GM12892 (cell line): ENCODE data around the gene GRK6.

Experiments
- DNase-seq: peaks from one replicate; pipeline ENCODE4 v3.0.0; 2011; ENCODE audit not compliant: insufficient read length
- FAIRE-seq: peaks from 2 replicates; lab custom pipeline; 2011; peaks lifted over from hg19 to GRCh38; lab: Jason Lieb, UNC
- POLR2A ChIP-seq: IDR thresholded peaks from 2 replicates; pipeline ENCODE4 v1.6.1; 2011; ENCODE audit warnings: low read depth, low read length, control low read depth
- POLR2AphosphoS5 ChIP-seq: IDR thresholded peaks from 2 replicates; pipeline ENCODE4 v1.6.1; 2011; ENCODE audit warnings: low read depth, low read length, control low read depth
- TAF1 ChIP-seq: IDR thresholded peaks from 2 replicates; pipeline ENCODE4 v1.6.1; 2011; ENCODE audit warnings: low read depth, mild to moderate bottlenecking, control low read depth, low read length, borderline replicate concordance

The GRK6 gene

DNA sequence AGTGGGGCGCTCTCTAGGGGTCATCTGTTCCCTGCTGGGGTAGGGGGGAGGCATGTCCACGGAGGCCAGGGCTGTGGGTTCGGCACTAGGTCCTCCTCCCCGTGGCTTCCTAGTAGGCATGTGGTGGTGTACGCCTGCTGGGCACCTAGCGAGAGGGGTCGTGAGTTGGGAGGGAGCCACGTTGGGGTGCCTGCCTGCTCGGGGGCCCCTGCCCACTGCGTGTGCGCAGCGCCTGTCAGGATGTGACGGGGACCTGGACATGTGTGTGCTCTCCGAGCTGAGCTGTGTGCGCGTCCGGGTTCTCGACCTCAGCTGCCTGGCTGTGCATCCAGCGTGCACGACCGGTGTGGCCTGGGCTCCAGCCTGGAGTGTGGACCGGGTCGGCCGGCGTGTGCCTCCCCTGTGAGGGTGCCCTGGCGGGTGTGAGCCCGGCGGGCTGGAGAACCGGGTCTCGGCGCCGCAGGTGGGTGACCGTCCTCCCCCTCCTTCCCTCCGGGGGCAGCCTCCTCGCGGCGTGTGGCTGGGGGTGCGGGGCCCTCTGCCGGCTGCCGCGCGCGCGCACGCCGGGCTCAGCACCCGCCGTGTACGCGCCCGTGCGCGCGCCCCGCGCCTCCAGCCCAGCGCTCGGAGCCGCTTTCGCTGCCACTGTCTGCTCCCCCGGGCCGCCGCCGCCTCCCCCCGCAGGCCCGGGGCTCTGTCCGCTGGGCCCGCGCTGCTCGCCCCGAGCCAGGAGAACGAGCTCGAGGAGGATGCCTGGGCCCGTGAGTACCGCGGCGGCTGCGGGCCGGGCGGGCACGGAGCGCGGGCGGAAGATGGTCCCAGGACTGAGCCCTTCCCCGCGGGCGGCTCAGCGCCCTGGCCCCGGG, 20.0 kb downstream of the GRK6 start, which contains the start of gene PRR7:
Gene PRR7, plus strand, starts transcription at position 615 of the 866 bp plus-strand sequence. CDS start 8,254 bp downstream, outside the sequence.
- DNase-seq, result peak; percentile 94

DNA sequence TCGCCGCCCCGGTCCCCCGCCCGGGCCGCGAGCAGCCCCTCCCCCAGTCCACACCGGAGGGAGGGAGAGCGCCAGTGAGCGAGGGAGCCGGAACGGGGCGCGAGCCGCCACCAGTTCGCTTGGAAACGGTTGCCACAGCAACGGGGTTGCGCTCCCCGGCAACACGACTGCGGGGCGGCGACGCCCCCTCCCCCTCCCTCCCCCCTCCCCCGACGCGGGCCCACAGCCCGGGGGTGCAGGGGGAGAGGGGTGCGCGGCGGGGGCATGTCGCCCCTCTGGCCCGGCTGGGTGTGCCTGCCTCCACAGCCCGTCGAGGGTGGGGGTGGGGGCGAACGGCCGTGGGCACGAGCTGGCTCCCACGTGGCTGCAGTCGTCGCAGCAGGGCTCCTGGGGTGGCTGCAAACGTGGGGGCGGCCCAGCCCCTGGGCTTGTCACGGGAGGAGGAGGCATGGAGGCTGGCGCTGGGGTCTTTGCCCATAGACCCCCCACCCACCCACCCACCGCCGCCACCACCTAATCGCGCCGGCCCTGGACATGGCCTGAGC, 20.7 kb downstream of the GRK6 start:
- DNase-seq (peak; percentile 83), FAIRE-seq (no peak)
- TF ChIP-seq POLR2AphosphoS5 (no peak), TAF1 (no peak), POLR2A (no peak)

More for the DNA sequence above, 20.0 kb downstream of the GRK6 start, which contains the start of gene PRR7:
- TF ChIP-seq TAF1, result no peak
- TF ChIP-seq POLR2A, result peak; percentile 86
- TF ChIP-seq POLR2AphosphoS5, result peak; percentile 93
- FAIRE-seq, result peak; percentile 97

DNA sequence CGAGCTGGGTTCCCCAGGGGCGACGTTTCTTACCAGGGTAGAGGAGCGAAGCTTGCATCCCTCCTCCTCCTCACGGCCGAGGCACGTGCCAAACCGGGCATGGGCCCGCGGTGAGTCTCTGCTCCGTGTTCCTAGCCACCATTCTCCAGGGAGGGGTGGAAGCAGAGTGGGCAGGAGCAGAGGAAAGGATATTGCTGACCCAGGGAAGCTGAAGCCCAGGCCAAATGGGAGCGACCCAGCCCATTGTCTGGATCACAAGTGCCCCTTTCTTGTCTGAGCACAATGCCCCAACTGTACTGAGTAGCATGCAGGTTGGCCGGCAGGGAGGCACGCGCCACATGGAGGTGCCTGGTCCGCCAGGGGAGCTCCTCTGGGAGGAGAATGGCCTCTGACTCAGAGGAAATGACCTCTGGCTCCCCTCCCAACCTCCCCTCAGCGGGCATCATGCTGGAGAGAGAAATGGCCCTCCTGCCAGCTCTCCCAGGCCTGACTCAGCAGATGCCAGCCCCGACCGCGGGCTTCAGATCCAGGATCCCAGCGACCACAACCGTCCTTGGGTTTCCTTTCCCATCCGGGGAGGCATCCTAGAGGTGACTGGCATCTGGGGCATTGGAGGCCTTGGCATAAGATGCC, 21.3 kb downstream of the GRK6 start:
- FAIRE-seq, result no peak

DNA sequence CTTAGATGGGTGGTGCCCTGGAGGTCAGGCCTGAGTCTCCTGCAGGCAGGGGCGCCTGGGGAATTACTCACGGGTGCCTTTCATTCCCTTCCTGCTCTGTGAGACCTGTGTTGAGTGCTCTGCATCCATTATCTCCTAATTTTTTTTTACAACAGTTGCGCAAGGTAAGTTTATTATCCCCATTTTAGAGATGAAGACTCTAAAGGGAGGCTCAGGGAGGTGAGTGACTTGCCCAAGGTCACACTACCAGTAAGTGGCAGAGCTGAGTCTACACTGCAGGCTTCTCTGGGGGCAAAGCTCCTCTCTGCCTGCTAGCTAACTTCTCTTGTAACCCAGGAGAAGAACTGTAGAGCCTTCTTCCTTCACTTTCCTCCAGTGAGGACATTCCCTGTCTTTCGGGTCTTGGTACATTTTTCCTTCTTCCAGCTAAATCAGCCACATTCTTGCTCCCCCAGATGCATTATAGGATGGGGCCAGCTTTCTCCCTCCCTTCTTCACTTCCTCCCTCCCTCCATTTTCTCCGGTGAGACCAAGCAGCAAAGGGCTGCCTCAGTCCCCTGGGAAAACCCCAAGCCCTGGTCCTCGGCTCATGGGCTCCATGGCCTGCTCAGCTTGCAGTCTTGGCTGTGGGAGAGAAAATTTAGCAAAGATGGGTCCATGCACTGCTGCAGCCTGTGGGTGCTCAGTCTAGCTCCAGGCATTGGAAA, 21.9 kb downstream of the GRK6 start:
- TF ChIP-seq POLR2AphosphoS5 (no peak), TAF1 (no peak), POLR2A (no peak)
- FAIRE-seq (peak; percentile 54), DNase-seq (no peak)

More for the DNA sequence above, 21.3 kb downstream of the GRK6 start:
- no peak for DNase-seq
- no peak; the same call in 1 of the 2 replicates for TF ChIP-seq POLR2A
- TF ChIP-seq POLR2AphosphoS5, result no peak
- no peak for TF ChIP-seq TAF1

DNA sequence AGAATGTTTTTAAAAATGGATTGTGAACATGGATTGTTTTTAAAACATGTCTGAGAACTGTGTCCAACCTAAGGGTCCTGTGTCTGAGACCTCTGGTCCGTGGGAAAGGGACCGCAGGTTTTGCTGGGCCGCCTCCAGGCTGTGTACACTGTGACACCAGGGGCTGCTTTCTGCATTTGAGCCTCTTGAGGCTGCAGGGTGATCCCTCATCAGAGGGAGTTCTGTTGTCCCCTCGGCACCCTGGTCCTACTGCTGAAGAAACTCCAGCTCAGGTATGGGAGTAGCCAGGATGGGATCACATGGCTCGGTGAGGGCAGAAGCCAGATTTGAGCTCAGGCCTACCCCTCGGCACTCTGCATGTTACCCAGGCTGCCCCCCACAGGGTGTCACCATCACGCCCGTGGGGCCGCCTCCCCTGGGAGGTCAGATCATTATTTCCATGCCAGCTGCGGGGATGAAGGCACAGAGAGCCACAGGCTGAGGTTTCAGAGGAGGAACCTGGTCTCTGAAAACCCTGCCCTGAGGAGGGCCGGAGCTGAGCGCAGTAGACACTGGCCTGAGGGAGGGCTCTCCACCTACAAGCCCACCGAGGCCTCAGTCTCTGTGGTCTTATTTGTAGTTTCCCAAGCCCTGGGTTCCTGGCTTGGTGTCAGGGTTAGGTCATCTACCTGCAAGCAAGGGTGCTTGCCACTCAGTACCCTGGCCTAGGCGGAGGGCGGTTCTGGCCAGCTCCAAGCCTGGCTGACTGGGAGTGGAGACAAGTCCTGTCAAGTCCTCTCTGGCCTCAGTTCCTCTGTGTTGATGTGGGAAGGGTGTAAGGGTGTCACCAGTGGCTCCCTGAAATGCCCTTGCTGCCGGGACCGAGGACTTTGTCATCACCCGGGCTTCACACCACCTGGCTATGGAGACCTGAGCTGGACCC, 22.9 kb downstream of the GRK6 start:
- FAIRE-seq (no peak), DNase-seq (no peak)
- TF ChIP-seq TAF1 (no peak), POLR2AphosphoS5 (no peak), POLR2A (no peak)

DNA sequence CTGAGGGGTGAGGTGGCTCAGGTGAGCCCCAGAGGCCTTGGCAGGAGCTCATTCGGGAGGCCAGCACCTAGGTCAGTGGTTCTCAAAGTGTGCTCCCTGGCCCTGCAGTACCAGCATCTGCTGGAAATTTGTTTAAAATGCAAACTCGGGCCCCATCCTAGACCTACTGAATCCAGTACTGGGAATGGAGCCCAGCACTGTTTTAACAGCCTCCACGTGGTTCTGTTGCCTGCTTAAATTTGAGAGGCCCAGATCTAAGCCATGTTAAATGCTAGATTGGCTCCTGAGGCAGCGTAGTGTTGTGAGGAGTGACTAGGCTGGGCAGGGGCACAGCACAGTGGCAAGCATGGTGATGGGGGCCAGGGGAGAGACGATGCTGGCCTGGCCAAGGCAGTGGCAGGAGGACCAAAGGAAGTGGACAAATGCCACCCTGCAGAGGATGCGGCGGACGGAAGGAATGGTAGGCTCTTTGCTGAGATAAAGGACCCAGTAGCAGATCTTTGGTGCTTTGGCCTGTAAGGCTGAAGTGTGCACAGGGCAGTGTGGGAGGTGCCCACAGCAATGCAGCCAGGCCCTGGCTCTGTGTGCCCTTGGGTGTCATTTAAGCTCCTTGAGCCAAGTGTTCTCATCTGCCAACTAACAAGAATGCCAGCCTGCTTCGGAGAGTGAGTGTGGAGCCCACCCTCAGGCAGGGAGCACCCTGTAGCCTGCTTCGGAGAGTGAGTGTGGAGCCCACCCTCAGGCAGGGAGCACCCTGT, 24.4 kb downstream of the GRK6 start:
- FAIRE-seq, result no peak
- TF ChIP-seq POLR2A (no peak), TAF1 (no peak), POLR2AphosphoS5 (no peak)

DNA sequence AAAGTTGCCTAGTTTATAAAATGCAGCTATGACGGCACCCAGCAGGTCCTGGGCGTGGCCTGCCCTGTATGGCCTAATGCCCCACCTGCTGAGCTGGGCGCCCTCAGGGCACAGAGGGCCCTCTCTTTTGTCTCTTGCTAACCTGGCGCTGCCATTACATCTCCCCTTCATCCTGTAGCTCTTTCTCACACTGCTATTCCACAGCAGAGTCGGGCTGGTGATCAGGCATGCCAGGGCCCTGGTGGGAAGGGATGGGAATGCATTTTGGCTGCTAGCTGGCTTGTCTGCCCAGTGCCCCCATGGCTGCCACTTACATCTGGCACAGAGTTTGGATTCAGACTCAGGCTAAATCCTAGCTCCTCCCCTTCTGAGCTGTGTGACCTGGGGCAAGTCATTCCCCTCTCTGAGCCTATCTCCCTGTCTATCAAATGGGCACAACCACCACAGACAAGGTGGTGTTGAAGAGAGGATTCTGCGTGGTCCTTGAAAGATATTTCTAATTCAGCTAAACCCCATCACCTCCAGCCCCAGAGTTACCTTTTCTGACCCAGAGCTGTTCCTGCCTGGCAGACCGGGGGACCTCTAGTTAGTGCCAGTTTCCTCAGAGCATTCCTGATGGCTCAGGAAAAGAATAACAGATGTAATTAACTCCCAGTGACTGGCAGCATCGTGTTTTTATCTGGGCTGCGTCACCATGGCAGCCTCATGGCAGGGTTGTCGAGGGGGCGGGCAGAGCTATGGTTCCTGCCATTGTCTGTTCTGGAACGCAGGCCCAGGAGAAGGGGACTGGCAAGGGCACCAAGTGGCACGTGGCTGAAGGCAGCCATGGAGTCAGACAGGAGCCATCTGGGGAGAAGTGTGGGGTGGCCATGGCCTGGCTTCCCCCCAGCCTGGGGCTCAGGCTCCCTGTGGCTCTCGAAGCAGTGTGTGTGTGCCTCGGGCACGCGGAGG, 26.5 kb downstream of the GRK6 start:
- no peak for FAIRE-seq
- TF ChIP-seq TAF1, result no peak
- TF ChIP-seq POLR2A, result no peak
- TF ChIP-seq POLR2AphosphoS5, result no peak
- no peak for DNase-seq

More for the DNA sequence above, 24.4 kb downstream of the GRK6 start:
- DNase-seq, result no peak

DNA sequence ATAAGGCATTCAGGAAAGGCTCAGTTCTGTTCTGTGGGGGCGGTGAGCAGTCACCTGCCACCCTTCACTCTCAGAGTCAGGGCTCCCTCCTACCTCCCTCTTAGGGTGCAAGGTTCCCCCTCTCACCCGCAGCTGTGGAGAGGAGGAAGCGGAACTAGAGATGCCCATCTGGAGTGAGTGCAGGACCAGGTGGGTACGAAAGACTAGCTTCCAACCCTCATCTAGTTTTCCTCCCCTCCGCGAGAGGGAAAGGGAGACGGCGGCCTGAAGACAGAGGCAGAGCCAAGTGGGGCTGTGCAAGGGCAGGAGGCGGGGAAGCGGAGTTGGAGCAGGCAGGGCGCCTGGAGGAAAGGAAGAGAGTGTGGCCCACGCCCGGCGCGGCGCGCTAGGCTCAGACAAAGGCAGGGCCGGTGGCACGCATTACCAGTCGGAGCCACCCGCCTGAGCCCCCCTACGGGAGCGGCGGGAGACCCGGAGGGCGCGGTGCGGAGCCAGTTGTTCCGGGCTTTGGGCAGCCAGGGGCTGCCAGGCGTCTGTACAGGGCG, 27.4 kb downstream of the GRK6 start:
- FAIRE-seq, result peak; percentile 70
- DNase-seq, result no peak
- TF ChIP-seq POLR2AphosphoS5 (no peak), TAF1 (no peak), POLR2A (no peak)
